Tibial artery (tissue), 4 donors: ENCODE measurements around the gene PYGB.

ENCODE experiments used
- DNase-seq, 2 donors: peaks; one replicate each; pipeline ENCODE4 v3.0.0-alpha.2; 2019
- H3K27ac ChIP-seq, 2 donors: fragments of 200-600 bp; sonication (generic) in 1 of 2; 1 replicate in 1 of 2; 2 replicates in 1 of 2; pipeline ENCODE4 v1.5.1; 2018 to 2019; ENCODE audit warnings: mild to moderate bottlenecking in 1 of 2
- H3K27me3 ChIP-seq, 2 donors: fragments of 200-600 bp; sonication (generic) in 1 of 2; one replicate each; pipeline versions ENCODE4 v1.5.1 to v1.6.0; 2016 to 2019
- H3K36me3 ChIP-seq, 3 donors: fragments of 200-600 bp; sonication (generic) in 2 of 3; one replicate each; pipeline ENCODE4 v1.5.1; 2016 to 2019; ENCODE audit warnings: mild to moderate bottlenecking in 2 of 3
- H3K4me1 ChIP-seq, 4 donors: fragments of 200-600 bp; sonication (generic) in 2 of 4; 1 replicate in 3 of 4; 2 replicates in 1 of 4; pipeline ENCODE4 v1.5.1; 2016 to 2019
- H3K4me3 ChIP-seq, 2 donors: fragments of 200-600 bp; sonication (generic) in 1 of 2; 1 replicate in 1 of 2; 2 replicates in 1 of 2; pipeline ENCODE4 v1.5.1; 2018 to 2019; ENCODE audit warnings: mild to moderate bottlenecking in 2 of 2
- H3K9me3 ChIP-seq, 3 donors: fragments of 200-600 bp; sonication (generic) in 1 of 3; one replicate each; pipeline ENCODE4 v1.5.1; 2016 to 2019
- intact Hi-C: fragments of 100-400 bp; cut with DNase I; formaldehyde crosslinking; loops from one replicate; pipeline ENCODE4 v1.15.0; 2023; ENCODE audit warnings: low total_unique reads
- TF ChIP-seq, protein P1 (sequence below), 2 experiments: fragments of 200-600 bp in 1 of 2; fragments of 450-650 bp in 1 of 2; IDR thresholded peaks; one replicate each; pipeline ENCODE4 v1.5.1; 2017 to 2019; ENCODE audit warnings: antibody characterized with exemption in 2 of 2, mild to moderate bottlenecking in 1 of 2, moderate library complexity in 1 of 2

The PYGB gene

GRCh38 chr20:25336561-25337422 lies 88.9 kb downstream of the PYGB start:
- DNase-seq, result no peak
- H3K27ac ChIP-seq, result no peak overlapping the region
- intact Hi-C loops, result no loop called here
- no peaks in the 10 kb centered on the region for H3K4me1 ChIP-seq
- TF ChIP-seq, protein P1, sequence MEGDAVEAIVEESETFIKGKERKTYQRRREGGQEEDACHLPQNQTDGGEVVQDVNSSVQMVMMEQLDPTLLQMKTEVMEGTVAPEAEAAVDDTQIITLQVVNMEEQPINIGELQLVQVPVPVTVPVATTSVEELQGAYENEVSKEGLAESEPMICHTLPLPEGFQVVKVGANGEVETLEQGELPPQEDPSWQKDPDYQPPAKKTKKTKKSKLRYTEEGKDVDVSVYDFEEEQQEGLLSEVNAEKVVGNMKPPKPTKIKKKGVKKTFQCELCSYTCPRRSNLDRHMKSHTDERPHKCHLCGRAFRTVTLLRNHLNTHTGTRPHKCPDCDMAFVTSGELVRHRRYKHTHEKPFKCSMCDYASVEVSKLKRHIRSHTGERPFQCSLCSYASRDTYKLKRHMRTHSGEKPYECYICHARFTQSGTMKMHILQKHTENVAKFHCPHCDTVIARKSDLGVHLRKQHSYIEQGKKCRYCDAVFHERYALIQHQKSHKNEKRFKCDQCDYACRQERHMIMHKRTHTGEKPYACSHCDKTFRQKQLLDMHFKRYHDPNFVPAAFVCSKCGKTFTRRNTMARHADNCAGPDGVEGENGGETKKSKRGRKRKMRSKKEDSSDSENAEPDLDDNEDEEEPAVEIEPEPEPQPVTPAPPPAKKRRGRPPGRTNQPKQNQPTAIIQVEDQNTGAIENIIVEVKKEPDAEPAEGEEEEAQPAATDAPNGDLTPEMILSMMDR (IDR thresholded peaks at IDR 0.05), result peak in 1 of 2 experiments; percentile 13
- H3K9me3 ChIP-seq, result no peaks in the 10 kb centered on the region
- no peaks in the 10 kb centered on the region for H3K27me3 ChIP-seq
- H3K36me3 ChIP-seq, result peaks cover 0 to 11% (median 10%) of the 10 kb centered on the region in 3 donors
- no peak overlapping the region for H3K4me3 ChIP-seq

- DNase-seq, result no peak
- TF ChIP-seq, protein P1 (IDR thresholded peaks at IDR 0.05), result no peak
- intact Hi-C loops, result no loop called here
- H3K36me3 ChIP-seq, result peaks cover 0 to 11% (median 10%) of the 10 kb centered on the region in 3 donors
- H3K27ac ChIP-seq, result no peak overlapping the region
- H3K9me3 ChIP-seq, result no peaks in the 10 kb centered on the region
- H3K4me3 ChIP-seq, result no peak overlapping the region
- no peaks in the 10 kb centered on the region for H3K27me3 ChIP-seq
- H3K4me1 ChIP-seq, result peaks cover 0 to 4% (median 0%) of the 10 kb centered on the region in 4 donors
These were observed 90.5 kb downstream of the PYGB start for GRCh38 chr20:25338112-25339023.

- no peak overlapping the region for H3K27ac ChIP-seq
- peaks cover 0 to 11% (median 10%) of the 10 kb centered on the region in 3 donors for H3K36me3 ChIP-seq
- intact Hi-C loops, result no loop called here
- DNase-seq, result no peak
- no peak overlapping the region for H3K4me3 ChIP-seq
- no peaks in the 10 kb centered on the region for H3K9me3 ChIP-seq
- TF ChIP-seq, protein P1 (IDR thresholded peaks at IDR 0.05), result no peak
- no peaks in the 10 kb centered on the region for H3K27me3 ChIP-seq
- H3K4me1 ChIP-seq, result peaks cover 0 to 4% (median 0%) of the 10 kb centered on the region in 4 donors
These were observed 91.7 kb downstream of the PYGB start for GRCh38 chr20:25339608-25340007.

- no peak overlapping the region for H3K27ac ChIP-seq
- DNase-seq, result no peak
- intact Hi-C loops, result no loop called here
- peaks cover 0 to 4% (median 0%) of the 10 kb centered on the region in 4 donors for H3K4me1 ChIP-seq
- H3K9me3 ChIP-seq, result no peaks in the 10 kb centered on the region
- H3K4me3 ChIP-seq, result no peak overlapping the region
- peaks cover 0 to 11% (median 10%) of the 10 kb centered on the region in 3 donors for H3K36me3 ChIP-seq
- no peaks in the 10 kb centered on the region for H3K27me3 ChIP-seq
- TF ChIP-seq, protein P1 (IDR thresholded peaks at IDR 0.05), result no peak
These were observed 92.5 kb downstream of the PYGB start for GRCh38 chr20:25340380-25340779.

- TF ChIP-seq, protein P1 (IDR thresholded peaks at IDR 0.05), result no peak
- peaks cover 0 to 4% (median 0%) of the 10 kb centered on the region in 4 donors for H3K4me1 ChIP-seq
- intact Hi-C loops, result no loop called here
- H3K9me3 ChIP-seq, result no peaks in the 10 kb centered on the region
- H3K27me3 ChIP-seq, result no peaks in the 10 kb centered on the region
- peaks cover 0 to 11% (median 10%) of the 10 kb centered on the region in 3 donors for H3K36me3 ChIP-seq
- DNase-seq, result no peak
- no peak overlapping the region for H3K27ac ChIP-seq
- H3K4me3 ChIP-seq, result no peak overlapping the region
These were observed 94.1 kb downstream of the PYGB start for GRCh38 chr20:25341716-25342680.
